Colon (tissue), 2 donors: ENCODE measurements around the gene PRDM16.

Experiments
- FAIRE-seq: peaks from 2 replicates; lab custom pipeline; 2012; peaks lifted over from hg19 to GRCh38; lab: Jason Lieb, UNC
- donor health status: control.
- donor health status: control.

PRDM16 gene

DNA sequence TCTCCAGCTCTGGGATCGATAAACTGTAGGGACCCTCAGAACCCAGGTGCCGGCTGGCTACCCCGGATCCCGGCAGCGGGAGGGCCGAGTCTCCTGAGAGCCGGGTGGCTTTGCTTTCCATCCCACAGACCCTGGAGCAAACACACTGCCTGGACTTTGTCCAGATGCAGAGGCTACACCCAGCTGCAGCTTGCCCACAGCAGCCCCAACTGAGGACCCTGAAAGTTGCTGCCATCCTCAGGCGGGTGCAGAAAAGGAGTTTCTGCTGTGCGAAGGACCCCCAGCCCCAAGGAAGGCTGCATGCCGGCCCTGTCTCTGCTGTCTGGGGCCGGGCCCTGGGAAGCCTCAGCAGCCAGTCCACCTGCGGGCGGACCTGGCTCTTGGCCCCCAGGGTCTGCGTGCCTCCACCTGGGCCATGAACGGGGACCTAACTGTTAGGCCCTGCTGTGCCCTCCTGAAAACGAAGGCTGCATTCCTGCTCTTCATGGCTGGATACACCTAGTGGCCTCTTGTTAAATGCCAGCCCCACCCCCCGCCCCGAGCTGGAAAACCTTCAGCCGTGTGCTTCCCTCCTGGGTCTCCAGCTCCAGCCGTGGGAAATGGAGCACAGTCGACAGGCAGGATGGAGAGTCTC lies 287.9 kb downstream of the PRDM16 start:
- FAIRE-seq: no peak

GRCh38 chr1:3357526-3358297 lies 288.7 kb downstream of the PRDM16 start:
- no peak for FAIRE-seq

- FAIRE-seq: no peak
These were observed 290.3 kb downstream of the PRDM16 start for GRCh38 chr1:3359351-3359750.

- no peak for FAIRE-seq
These were observed 290.9 kb downstream of the PRDM16 start for GRCh38 chr1:3359756-3360440.

DNA sequence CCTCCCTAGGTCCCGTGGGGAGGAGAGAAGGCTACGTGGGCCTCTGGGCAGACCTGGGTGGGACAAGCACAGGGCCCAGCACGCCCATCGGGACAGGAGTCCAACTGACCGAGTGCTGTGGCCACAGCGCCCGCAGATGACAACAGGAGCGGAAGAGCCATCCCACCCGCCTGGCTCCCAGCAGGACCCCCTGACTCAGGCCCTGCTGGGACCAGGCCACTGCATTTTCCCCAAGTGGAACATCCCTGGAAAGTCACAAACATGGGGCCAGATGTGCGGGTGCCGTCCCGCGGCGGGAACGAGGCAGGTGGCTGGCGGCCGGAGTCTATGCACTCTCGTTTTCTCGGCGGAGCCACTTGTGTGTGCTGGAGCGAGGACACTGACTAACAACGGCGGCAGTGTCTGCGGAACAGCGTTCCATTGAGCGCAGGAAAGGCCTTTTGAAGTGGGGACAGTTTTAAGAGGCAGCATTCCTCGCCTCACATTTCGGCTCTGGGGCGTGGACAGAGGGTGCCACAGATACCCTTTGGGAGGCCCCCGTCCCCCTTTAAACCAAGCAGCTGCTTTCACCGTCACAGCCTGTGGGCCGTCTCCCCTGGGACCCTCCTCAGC lies 291.7 kb downstream of the PRDM16 start:
- FAIRE-seq: no peak

GRCh38 chr1:3363023-3363422 lies 294.0 kb downstream of the PRDM16 start:
- FAIRE-seq: no peak

DNA sequence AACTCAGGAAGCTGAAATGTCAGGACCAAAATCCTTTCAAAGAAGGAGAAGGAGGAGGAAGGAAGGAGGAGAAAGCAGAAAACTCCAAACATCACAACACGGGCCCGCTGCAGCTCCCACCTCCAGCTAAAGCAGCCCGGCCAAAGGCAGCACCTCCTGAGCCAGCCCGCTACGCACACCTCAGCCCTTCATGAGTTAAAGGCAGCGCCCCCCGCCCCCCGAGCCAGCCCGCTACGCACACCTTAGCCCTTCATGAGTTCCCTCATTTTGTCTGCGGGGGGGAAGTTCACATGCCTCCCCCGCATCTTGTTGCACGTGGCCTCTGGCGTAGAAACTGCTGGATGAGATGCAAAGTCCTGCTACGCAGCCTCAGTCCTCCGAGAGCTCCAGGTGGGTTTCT lies 294.8 kb downstream of the PRDM16 start:
- FAIRE-seq: no peak

- no peak for FAIRE-seq
These were observed 295.5 kb downstream of the PRDM16 start for GRCh38 chr1:3364551-3364950.

- no peak for FAIRE-seq
These were observed 296.0 kb downstream of the PRDM16 start for GRCh38 chr1:3364983-3365382.

- no peak for FAIRE-seq
These were observed 296.6 kb downstream of the PRDM16 start for GRCh38 chr1:3365523-3366125.

- no peak for FAIRE-seq
These were observed 297.4 kb downstream of the PRDM16 start for GRCh38 chr1:3366126-3367051.

DNA sequence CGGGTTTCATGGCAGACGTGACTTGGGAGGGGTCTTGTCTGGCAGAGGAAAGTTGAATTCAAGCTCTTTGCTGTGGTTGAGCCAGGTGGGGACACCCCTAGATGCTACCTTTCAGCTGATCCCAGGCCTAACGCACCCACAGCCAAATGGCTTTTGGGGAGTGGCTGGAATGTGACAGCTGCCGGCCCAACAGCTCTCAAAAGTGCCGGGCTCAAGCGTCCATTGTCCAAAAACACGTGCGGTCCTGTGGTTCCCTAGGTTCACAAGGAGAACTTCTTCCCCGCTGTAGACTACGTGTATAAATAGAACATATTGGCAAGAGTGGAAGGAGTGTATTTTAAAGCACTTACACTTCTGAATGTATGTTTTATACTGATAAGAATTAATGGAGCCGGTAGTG lies 298.4 kb downstream of the PRDM16 start:
- no peak for FAIRE-seq

GRCh38 chr1:3368059-3368458 lies 299.1 kb downstream of the PRDM16 start:
- no peak for FAIRE-seq

DNA sequence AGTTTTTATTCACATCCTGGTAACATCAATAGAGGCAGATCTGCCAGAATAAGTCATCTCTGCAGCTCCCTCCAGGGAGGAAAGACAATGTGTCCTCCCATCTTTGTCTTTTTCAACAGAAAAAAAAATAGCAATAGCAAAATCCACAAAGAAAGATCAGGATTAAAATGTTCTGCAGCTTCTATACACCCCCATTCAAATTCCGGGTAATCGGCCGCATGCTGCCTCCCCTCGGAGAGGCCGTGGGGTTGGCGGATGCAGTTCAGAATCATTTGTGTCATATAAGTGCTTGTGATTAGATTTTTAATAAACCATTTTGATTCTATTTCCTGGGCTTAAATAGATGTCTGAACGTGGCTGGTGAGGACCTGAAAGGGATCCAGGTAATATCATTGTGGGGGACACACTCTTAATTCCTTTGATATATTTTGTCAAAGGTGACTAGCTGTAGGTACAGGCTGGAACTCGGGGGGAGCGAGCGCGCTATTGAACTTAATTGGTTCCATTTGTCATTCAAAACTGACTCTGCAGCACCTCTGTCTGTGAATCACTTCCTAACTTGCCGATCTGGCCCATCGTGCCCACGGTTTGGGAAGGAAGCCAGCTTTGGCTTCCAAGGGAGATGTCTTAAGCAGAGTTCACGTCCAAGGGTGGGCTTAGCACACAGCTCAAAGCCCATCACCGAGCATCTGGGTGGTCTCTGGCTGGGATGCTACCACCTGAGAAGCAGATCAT lies 299.9 kb downstream of the PRDM16 start:
- no peak for FAIRE-seq

DNA sequence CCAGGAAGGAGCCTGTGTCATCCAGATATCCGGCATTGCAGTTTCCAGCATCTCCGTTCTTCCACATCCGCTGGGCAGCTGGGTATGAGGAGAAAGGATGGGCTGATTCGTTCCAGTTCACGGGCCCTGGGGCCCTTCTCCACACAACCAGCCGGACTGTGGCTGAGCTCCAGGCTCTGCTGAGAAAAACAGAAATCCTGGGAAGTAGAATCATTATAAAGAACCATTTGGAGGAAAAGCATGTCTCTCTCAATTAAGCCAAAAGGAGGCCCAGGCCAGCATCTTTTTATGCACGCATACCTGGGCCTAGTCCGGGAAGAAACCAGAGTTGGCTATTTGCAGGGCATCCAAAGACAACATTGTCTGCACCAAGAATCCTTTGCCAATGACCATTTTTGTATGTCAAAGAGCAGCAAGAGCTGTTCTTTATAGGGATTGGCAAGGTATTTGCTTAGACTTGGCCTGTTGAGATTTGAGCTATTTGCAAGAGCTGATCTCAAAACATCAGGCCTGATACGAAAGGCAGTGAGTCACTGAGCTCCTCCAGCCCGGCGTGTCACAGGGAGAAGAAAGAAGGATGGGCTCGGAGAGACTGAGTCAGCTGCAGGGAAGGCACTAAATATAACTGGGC lies 300.6 kb downstream of the PRDM16 start:
- FAIRE-seq: no peak

- no peak for FAIRE-seq
These were observed 302.1 kb downstream of the PRDM16 start for GRCh38 chr1:3370856-3371703.

DNA sequence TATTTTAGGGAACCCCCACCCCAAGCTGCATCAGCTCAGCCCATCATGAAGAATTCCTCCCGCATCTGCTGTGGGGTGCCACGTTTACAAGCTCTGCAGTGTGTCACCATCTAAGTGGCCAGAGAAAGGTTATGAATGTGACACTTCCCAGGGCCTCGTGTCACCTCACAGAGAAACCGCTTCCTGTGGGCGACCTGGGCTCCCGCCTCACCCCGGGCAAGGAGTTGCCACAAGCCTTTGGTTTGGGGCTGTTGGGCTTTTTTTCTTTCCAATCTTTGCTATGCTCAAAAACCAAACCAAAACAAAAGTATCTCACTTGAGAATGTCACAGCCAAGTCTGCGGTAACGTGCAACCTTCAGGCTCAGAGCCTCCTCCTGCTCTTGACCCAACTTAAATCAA lies 303.3 kb downstream of the PRDM16 start:
- FAIRE-seq: no peak

- FAIRE-seq: no peak
These were observed 304.2 kb downstream of the PRDM16 start for GRCh38 chr1:3373175-3373574.

GRCh38 chr1:3373700-3374405 lies 304.9 kb downstream of the PRDM16 start:
- no peak for FAIRE-seq
